Cardiac septum (tissue), 1 donor: Measurements from ENCODE around the gene KRTAP6-2. TPM values are rescaled to one million over a fixed set of nuclear protein-coding genes. Genes with fewer than 3 reads are reported as not detected.

Experiments used
- DNase-seq: peaks from one replicate; pipeline ENCODE4 v3.0.0-alpha.2; 2020; ENCODE audit warnings: low spot score
- intact Hi-C: fragments of 100-400 bp; cut with DNase I; formaldehyde crosslinking; loops from one replicate; pipeline ENCODE4 v1.14.0; 2022
- total RNA-seq: library from RNA; stranded (reverse); fragmentation: NEBNext Ultra II Directional; extraction: Animal tissue kit (Norgen Biotek cat#: 25700); gene quantifications from one replicate; pipeline ENCODE4 v1.2.1, GENCODE V29; 2021
- donor health status: DM: no; HTN: no; CAD: no.

The KRTAP6-2 gene
- total RNA-seq, 1 donor from 2014 or later: not detected

- DNase-seq: no peak
- intact Hi-C loops: no loop called here
Measured at GRCh38 chr21:30580132-30580531, 18.6 kb downstream of the KRTAP6-2 start.

- no peak for DNase-seq
- intact Hi-C loops: no loop called here
Measured at GRCh38 chr21:30579346-30579745, 19.4 kb downstream of the KRTAP6-2 start.

GRCh38 chr21:30577766-30578165 is 20.9 kb downstream of the KRTAP6-2 start:
- no peak for DNase-seq
- intact Hi-C loops: no loop called here

- DNase-seq: no peak
- intact Hi-C loops: no loop called here
Measured at GRCh38 chr21:30567617-30568016, 31.1 kb downstream of the KRTAP6-2 start.

GRCh38 chr21:30563630-30564029 is 35.1 kb downstream of the KRTAP6-2 start:
- intact Hi-C loops: no loop called here

GRCh38 chr21:30563072-30563471 is 35.6 kb downstream of the KRTAP6-2 start:
- no peak for DNase-seq
- intact Hi-C loops: no loop called here

More at GRCh38 chr21:30563630-30564029, 35.1 kb downstream of the KRTAP6-2 start:
- DNase-seq: no peak

GRCh38 chr21:30561957-30562356 is 36.7 kb downstream of the KRTAP6-2 start:
- no peak for DNase-seq
- intact Hi-C loops: no loop called here

GRCh38 chr21:30561264-30561895 is 37.3 kb downstream of the KRTAP6-2 start, which contains the start of gene KRTAP19-7:
Gene KRTAP19-7 (minus strand): TSS chr21:30561314. CDS start chr21:30561289, 25 bp downstream.
- DNase-seq: no peak
- intact Hi-C loops: no loop called here

GRCh38 chr21:30555095-30555494 is 43.6 kb downstream of the KRTAP6-2 start:
- intact Hi-C loops: no loop called here
- DNase-seq: no peak

- intact Hi-C loops: no loop called here
- no peak for DNase-seq
Measured at GRCh38 chr21:30552782-30553181, 45.9 kb downstream of the KRTAP6-2 start.

Other genes starting within 250 kb of the KRTAP6-2 start
- gene KRTAP13-2, start 226.6 kb downstream of the KRTAP6-2 start, total RNA-seq: not detected
- gene KRTAP13-1, start 202.9 kb downstream of the KRTAP6-2 start, total RNA-seq: not detected
- not detected for gene KRTAP13-3, start 173.0 kb downstream of the KRTAP6-2 start, total RNA-seq
- not detected for gene KRTAP13-4, start 168.7 kb downstream of the KRTAP6-2 start, total RNA-seq
- gene KRTAP15-1, start 158.6 kb downstream of the KRTAP6-2 start, total RNA-seq: not detected
- gene KRTAP19-1, start 118.5 kb downstream of the KRTAP6-2 start, total RNA-seq: not detected
- not detected for gene KRTAP19-2, start 111.5 kb downstream of the KRTAP6-2 start, total RNA-seq
- not detected for gene KRTAP19-3, start 106.9 kb downstream of the KRTAP6-2 start, total RNA-seq
- gene KRTAP19-4, start 101.7 kb downstream of the KRTAP6-2 start, total RNA-seq: not detected
- gene KRTAP19-5, start 96.8 kb downstream of the KRTAP6-2 start, total RNA-seq: not detected
- gene KRTAP19-6, start 57.0 kb downstream of the KRTAP6-2 start, total RNA-seq: not detected
- not detected for gene KRTAP19-7, start 37.6 kb downstream of the KRTAP6-2 start, total RNA-seq
- gene KRTAP22-2, start 8.5 kb downstream of the KRTAP6-2 start, total RNA-seq: not detected
- gene KRTAP6-3, start 6.5 kb downstream of the KRTAP6-2 start, total RNA-seq: not detected
- gene KRTAP22-1, start 2.2 kb upstream of the KRTAP6-2 start, total RNA-seq: not detected
- gene KRTAP6-1, start 15.0 kb upstream of the KRTAP6-2 start, total RNA-seq: not detected
- gene KRTAP20-1, start 17.5 kb upstream of the KRTAP6-2 start, total RNA-seq: not detected
- gene KRTAP20-4, start 21.7 kb upstream of the KRTAP6-2 start, total RNA-seq: not detected
- gene KRTAP20-2, start 36.3 kb upstream of the KRTAP6-2 start, total RNA-seq: not detected
- not detected for gene KRTAP20-3, start 44.0 kb upstream of the KRTAP6-2 start, total RNA-seq
- not detected for gene KRTAP21-3, start 119.9 kb upstream of the KRTAP6-2 start, total RNA-seq
- not detected for gene KRTAP21-2, start 148.4 kb upstream of the KRTAP6-2 start, total RNA-seq
- gene KRTAP21-1, start 156.5 kb upstream of the KRTAP6-2 start, total RNA-seq: not detected
- gene KRTAP8-1, start 214.4 kb upstream of the KRTAP6-2 start, total RNA-seq: not detected
- gene KRTAP7-1, start 230.9 kb upstream of the KRTAP6-2 start, total RNA-seq: not detected